Trophoblast cell (in vitro differentiated cells and primary cell): ENCODE results near the gene ADCY3.

Source experiments
- DNase-seq, 2 donors: peaks; one replicate each; pipeline ENCODE4 v3.0.0-alpha.2; 2016
- H2AFZ ChIP-seq: 2 replicates; pipeline ENCODE4 v1.6.1; 2013; ENCODE audit warnings: low read length, moderate library complexity, mild to moderate bottlenecking; ENCODE audit not compliant: insufficient read depth, poor library complexity
- H2AK5ac ChIP-seq: 2 replicates; pipeline ENCODE4 v1.6.1; 2013; ENCODE audit warnings: mild to moderate bottlenecking, low read length
- H2BK120ac ChIP-seq: 2 replicates; pipeline ENCODE4 v1.6.1; 2013; ENCODE audit warnings: low read length, mild to moderate bottlenecking, moderate library complexity; ENCODE audit not compliant: insufficient read depth, poor library complexity
- H2BK12ac ChIP-seq: 2 replicates; pipeline ENCODE4 v1.6.1; 2013; ENCODE audit warnings: mild to moderate bottlenecking, low read length, moderate library complexity
- H2BK5ac ChIP-seq: 2 replicates; pipeline ENCODE4 v1.6.1; 2013; ENCODE audit warnings: low read length, low read depth, moderate library complexity, mild to moderate bottlenecking; ENCODE audit not compliant: poor library complexity
- H3K14ac ChIP-seq: 2 replicates; pipeline ENCODE4 v1.6.1; 2013; ENCODE audit warnings: mild to moderate bottlenecking, low read length
- H3K18ac ChIP-seq: 2 replicates; pipeline ENCODE4 v1.6.1; 2013; ENCODE audit warnings: mild to moderate bottlenecking, low read length
- H3K23ac ChIP-seq: 2 replicates; pipeline ENCODE4 v1.6.1; 2013; ENCODE audit warnings: low read length
- H3K27ac ChIP-seq: 2 replicates; pipeline ENCODE4 v1.5.1; 2013; ENCODE audit warnings: low read depth, mild to moderate bottlenecking, inconsistent platforms, low read length, moderate library complexity
- H3K27me3 ChIP-seq: 2 replicates; pipeline ENCODE4 v1.6.1; 2013; ENCODE audit warnings: inconsistent platforms, mild to moderate bottlenecking, low read length, moderate library complexity; ENCODE audit not compliant: insufficient read depth
- H3K36me3 ChIP-seq, 2 experiments: 1 replicate in 1 of 2; 2 replicates in 1 of 2; pipeline ENCODE4 v1.6.1; 2013; ENCODE audit warnings: low read length in 2 of 2, mild to moderate bottlenecking in 2 of 2, moderate library complexity in 1 of 2; ENCODE audit not compliant: insufficient read depth in 2 of 2, control insufficient read depth in 1 of 2
- H3K4ac ChIP-seq: 2 replicates; pipeline ENCODE4 v1.6.1; 2013; ENCODE audit warnings: low read depth, mild to moderate bottlenecking, low read length, moderate library complexity
- H3K4me1 ChIP-seq, 2 experiments: 1 replicate in 1 of 2; 2 replicates in 1 of 2; pipeline ENCODE4 v1.6.1; 2013; ENCODE audit warnings: low read length in 2 of 2, mild to moderate bottlenecking in 2 of 2, moderate library complexity in 1 of 2; ENCODE audit not compliant: insufficient read depth in 2 of 2, control insufficient read depth in 1 of 2
- H3K4me2 ChIP-seq: 2 replicates; pipeline ENCODE4 v1.6.1; 2013; ENCODE audit warnings: inconsistent platforms, mild to moderate bottlenecking, low read length, moderate library complexity
- H3K4me3 ChIP-seq: 2 replicates; pipeline ENCODE4 v1.5.1; 2013; ENCODE audit warnings: mild to moderate bottlenecking, low read depth, low read length, inconsistent platforms
- H3K79me1 ChIP-seq: one replicate; pipeline ENCODE4 v1.6.1; 2013; ENCODE audit warnings: low read length
- H3K79me2 ChIP-seq: 2 replicates; pipeline ENCODE4 v1.6.1; 2013; ENCODE audit warnings: low read length, mild to moderate bottlenecking; ENCODE audit not compliant: control insufficient read depth, insufficient read depth, poor library complexity
- H3K9ac ChIP-seq: 2 replicates; pipeline ENCODE4 v1.6.1; 2013; ENCODE audit warnings: mild to moderate bottlenecking, low read length
- H3K9me3 ChIP-seq: 2 replicates; pipeline ENCODE4 v1.6.1; 2013; ENCODE audit warnings: low read depth, mild to moderate bottlenecking, control low read depth, inconsistent platforms, low read length; ENCODE audit not compliant: insufficient read depth
- H4K12ac ChIP-seq: 2 replicates; pipeline ENCODE4 v1.6.1; 2013; ENCODE audit warnings: low read depth, mild to moderate bottlenecking, low read length, moderate library complexity
- H4K8ac ChIP-seq: 2 replicates; pipeline ENCODE4 v1.6.1; 2013; ENCODE audit warnings: low read depth, mild to moderate bottlenecking, low read length, moderate library complexity
- H4K91ac ChIP-seq: one replicate; pipeline ENCODE4 v1.6.1; 2013; ENCODE audit warnings: low read depth, mild to moderate bottlenecking, low read length, moderate library complexity
- WGBS: extraction: QIAGEN DNeasy Blood & Tissue Kit; methylation state at CpG from one replicate; pipeline ENCODE4 v1.1.7; 2013; ENCODE audit warnings: missing lambda C conversion rate; ENCODE audit not compliant: insufficient read length, insufficient coverage; ENCODE audit errors: extremely low coverage; 5-methylcytosine and 5-hydroxymethylcytosine counted together

Gene ADCY3

DNA sequence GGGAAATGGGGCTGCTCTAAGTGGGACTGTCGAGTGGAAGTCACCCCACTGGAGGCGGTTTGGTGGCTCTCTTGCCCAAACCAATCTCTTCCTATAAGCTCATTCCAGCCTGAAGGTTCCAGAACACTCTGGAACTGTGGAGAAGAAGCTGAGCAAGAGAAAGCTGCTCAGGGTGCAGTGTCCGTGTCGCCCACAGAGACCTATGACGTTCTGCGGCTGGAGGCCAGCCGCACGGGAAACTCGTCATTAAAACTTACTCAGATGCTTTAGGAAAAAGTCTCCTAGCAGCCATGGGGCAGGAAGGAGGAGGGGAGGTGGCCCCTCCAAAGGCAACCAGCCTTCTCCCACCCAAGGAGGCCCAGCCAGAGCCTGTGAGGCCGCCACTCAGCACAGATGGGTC, 41.7 kb downstream of the ADCY3 start:
- Histone ChIP-seq H3K79me1 (no peaks in the 10 kb centered on the region), H2AFZ (no peak overlapping the region), H3K23ac (no peak overlapping the region), H2BK120ac (no peak overlapping the region), H3K27ac (no peak overlapping the region), H3K14ac (no peak overlapping the region), H3K79me2 (no peaks in the 10 kb centered on the region), H2AK5ac (no peak overlapping the region), H3K18ac (no peak overlapping the region), H3K9me3 (no peaks in the 10 kb centered on the region), H2BK12ac (no peak overlapping the region), H3K36me3 (no peaks in the 10 kb centered on the region), H3K27me3 (no peaks in the 10 kb centered on the region), H4K91ac (no peak overlapping the region), H3K4me3 (no peak overlapping the region), H4K12ac (no peak overlapping the region), H4K8ac (no peak overlapping the region), H3K9ac (no peak overlapping the region), H2BK5ac (no peak overlapping the region), H3K4ac (no peak overlapping the region), H3K4me2 (no peak overlapping the region), H3K4me1 (peaks cover 3 to 4% of the 10 kb centered on the region in 2 experiments)
- no CpG with 5 or more reads among the region's 10 CpGs for WGBS
- DNase-seq, result no peak

DNA sequence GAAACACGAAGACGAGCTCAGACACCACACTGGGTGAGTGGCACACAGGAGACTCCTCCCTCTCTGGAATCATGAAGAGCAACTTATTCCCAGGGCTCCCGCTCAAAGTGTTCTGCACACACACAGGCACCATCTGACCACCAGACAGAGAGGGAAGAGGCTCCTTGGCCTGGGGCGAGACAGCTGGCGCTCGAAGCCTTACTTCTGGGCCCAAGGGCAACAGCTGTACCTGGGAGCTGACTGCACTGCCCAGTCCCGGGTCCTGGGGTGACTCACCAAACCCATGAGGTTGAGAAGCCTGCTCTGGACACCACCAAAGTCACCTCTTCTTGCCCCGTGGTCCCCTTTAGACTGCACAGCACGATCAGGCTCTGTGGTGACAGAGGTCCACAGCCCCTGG, 42.4 kb downstream of the ADCY3 start:
- H2AFZ ChIP-seq, result no peak overlapping the region
- no peaks in the 10 kb centered on the region for H3K79me1 ChIP-seq
- no peak overlapping the region for H3K9ac ChIP-seq
- no peak overlapping the region for H2BK5ac ChIP-seq
- no peak overlapping the region for H3K4ac ChIP-seq
- no CpG with 5 or more reads among the region's 9 CpGs for WGBS
- no peak overlapping the region for H3K23ac ChIP-seq
- H3K36me3 ChIP-seq, result no peaks in the 10 kb centered on the region
- no peak overlapping the region for H4K91ac ChIP-seq
- H4K12ac ChIP-seq, result no peak overlapping the region
- H3K18ac ChIP-seq, result no peak overlapping the region
- no peak overlapping the region for H3K27ac ChIP-seq
- no peaks in the 10 kb centered on the region for H3K27me3 ChIP-seq
- H2BK120ac ChIP-seq, result no peak overlapping the region
- H3K79me2 ChIP-seq, result no peaks in the 10 kb centered on the region
- peaks cover 3 to 4% of the 10 kb centered on the region in 2 experiments for H3K4me1 ChIP-seq
- H3K9me3 ChIP-seq, result peaks cover 2% of the 10 kb centered on the region
- no peak overlapping the region for H3K4me3 ChIP-seq
- H4K8ac ChIP-seq, result no peak overlapping the region
- H3K14ac ChIP-seq, result no peak overlapping the region
- no peak overlapping the region for H2AK5ac ChIP-seq
- DNase-seq, result peak; percentile 87
- no peak overlapping the region for H3K4me2 ChIP-seq
- no peak overlapping the region for H2BK12ac ChIP-seq

DNA sequence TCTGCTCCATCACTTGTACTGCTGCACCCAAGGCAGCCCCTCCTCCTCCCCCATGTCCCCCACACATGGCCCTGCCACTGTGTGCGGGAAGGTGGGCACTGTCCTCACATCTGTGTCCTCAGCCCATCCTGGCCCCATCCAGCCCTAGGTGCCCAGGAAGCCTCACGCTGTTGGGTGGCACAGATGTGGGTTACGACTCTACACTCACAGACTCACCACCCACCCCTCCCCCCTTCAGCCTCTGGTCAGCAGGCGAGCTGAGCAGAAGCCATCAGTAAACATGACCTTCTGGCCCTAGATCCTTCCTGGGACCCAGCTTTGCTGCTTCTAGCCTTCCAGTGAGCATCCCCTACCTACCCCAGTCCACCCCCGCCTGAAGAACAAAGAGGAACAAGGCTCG, 43.0 kb downstream of the ADCY3 start:
- H3K4me3 ChIP-seq, result no peak overlapping the region
- no peaks in the 10 kb centered on the region for H3K79me2 ChIP-seq
- H3K18ac ChIP-seq, result no peak overlapping the region
- no peak overlapping the region for H3K9ac ChIP-seq
- H3K27ac ChIP-seq, result no peak overlapping the region
- no peak overlapping the region for H3K4me2 ChIP-seq
- H3K36me3 ChIP-seq, result no peaks in the 10 kb centered on the region
- no peak overlapping the region for H3K14ac ChIP-seq
- H2BK5ac ChIP-seq, result no peak overlapping the region
- H3K9me3 ChIP-seq, result peaks cover 2% of the 10 kb centered on the region
- no peak overlapping the region for H3K4ac ChIP-seq
- no peak overlapping the region for H2AFZ ChIP-seq
- H3K23ac ChIP-seq, result no peak overlapping the region
- H4K12ac ChIP-seq, result no peak overlapping the region
- H3K4me1 ChIP-seq, result peaks cover 3 to 4% of the 10 kb centered on the region in 2 experiments
- no CpG with 5 or more reads among the region's 6 CpGs for WGBS
- H2BK120ac ChIP-seq, result no peak overlapping the region
- no peak overlapping the region for H4K91ac ChIP-seq
- H3K27me3 ChIP-seq, result no peaks in the 10 kb centered on the region
- H3K79me1 ChIP-seq, result no peaks in the 10 kb centered on the region
- no peak for DNase-seq
- H4K8ac ChIP-seq, result no peak overlapping the region
- no peak overlapping the region for H2AK5ac ChIP-seq
- H2BK12ac ChIP-seq, result no peak overlapping the region

DNA sequence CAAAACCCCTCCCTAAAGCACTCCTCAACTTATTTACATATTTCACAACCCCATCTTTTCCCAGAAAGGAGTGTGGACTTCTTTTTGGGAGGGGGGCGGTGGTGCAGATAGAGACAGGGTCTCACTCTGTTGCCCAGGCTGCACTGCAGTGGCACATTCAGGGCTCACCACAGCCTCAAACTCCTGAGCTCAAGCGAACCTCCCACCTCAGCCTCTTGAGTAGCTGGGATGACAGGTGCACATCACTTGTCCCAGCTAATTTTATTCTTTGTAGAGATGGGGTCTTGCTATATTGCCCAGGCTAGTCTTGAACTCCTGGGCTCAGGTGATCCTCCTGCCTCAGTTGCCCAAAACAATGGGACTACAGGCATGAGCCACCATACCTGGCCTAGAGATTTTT, 44.1 kb downstream of the ADCY3 start:
- Histone ChIP-seq H3K27ac (no peak overlapping the region), H3K18ac (no peak overlapping the region), H4K8ac (no peak overlapping the region), H3K4me1 (peaks cover 3 to 4% of the 10 kb centered on the region in 2 experiments), H3K9ac (no peak overlapping the region), H3K9me3 (peaks cover 2% of the 10 kb centered on the region), H2BK120ac (no peak overlapping the region), H3K23ac (no peak overlapping the region), H2BK12ac (no peak overlapping the region), H3K4me2 (no peak overlapping the region), H2AFZ (no peak overlapping the region), H3K79me2 (no peaks in the 10 kb centered on the region), H4K12ac (no peak overlapping the region), H3K36me3 (no peaks in the 10 kb centered on the region), H3K4ac (no peak overlapping the region), H3K14ac (no peak overlapping the region), H2BK5ac (no peak overlapping the region), H2AK5ac (no peak overlapping the region), H4K91ac (no peak overlapping the region), H3K4me3 (no peak overlapping the region), H3K79me1 (no peaks in the 10 kb centered on the region), H3K27me3 (no peaks in the 10 kb centered on the region)
- DNase-seq, result no peak
- no CpG with 5 or more reads among the region's 2 CpGs for WGBS
